ENCODE data around the gene COA4.

Gene COA4

DNA sequence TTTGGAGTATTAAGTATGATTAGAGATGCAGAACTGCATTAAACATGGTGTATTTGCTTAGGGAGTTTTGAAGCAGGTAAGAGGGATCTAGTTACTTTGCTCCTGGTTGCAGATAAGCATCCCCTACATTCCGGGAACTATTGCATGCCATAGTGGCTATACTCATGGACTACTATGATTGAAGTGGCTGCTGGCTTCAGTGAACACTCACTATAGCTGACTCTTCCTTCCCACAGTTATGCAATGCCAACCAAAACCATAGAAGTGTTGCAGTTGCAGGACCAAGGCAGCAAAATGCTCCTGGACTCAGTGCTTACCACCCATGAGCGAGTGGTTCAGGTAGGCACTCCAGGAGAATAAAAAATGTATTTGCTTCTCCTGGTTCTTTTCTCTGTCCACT, 17.0 kb downstream of the COA4 start:
- Histone ChIP-seq H3K79me2 (ENCODE audit: low read length) (no peaks in the 10 kb centered on the region), H3K36me3 (replicated peaks; ENCODE audit: low read depth, low read length) (peaks cover 27% of the 10 kb centered on the region), H3K27ac (ENCODE audit: low read length) (no peak overlapping the region), H4K20me1 (ENCODE audit: insufficient read depth, low read length) (no peaks in the 10 kb centered on the region), H3K9ac (ENCODE audit: low read length) (no peak overlapping the region), H3K27me3 (ENCODE audit: low read depth, low read length) (no peaks in the 10 kb centered on the region), H3K9me3 (ENCODE audit: insufficient read depth, low read length) (no peaks in the 10 kb centered on the region), H3K4me3 (ENCODE audit: low read length) (no peak overlapping the region), H3K4me2 (ENCODE audit: low read length) (no peak overlapping the region), H2AFZ (ENCODE audit: low read depth, low read length) (no peak overlapping the region), H3K4me1 (ENCODE audit: low read length) (no peaks in the 10 kb centered on the region)
- TF ChIP-seq CTCF (IDR thresholded peaks at IDR 0.05; ENCODE audit: low read depth, low read length): no peak
- no peak for TF ChIP-seq EZH2phosphoT487 (IDR thresholded peaks at IDR 0.05; ENCODE audit: low read depth)

DNA sequence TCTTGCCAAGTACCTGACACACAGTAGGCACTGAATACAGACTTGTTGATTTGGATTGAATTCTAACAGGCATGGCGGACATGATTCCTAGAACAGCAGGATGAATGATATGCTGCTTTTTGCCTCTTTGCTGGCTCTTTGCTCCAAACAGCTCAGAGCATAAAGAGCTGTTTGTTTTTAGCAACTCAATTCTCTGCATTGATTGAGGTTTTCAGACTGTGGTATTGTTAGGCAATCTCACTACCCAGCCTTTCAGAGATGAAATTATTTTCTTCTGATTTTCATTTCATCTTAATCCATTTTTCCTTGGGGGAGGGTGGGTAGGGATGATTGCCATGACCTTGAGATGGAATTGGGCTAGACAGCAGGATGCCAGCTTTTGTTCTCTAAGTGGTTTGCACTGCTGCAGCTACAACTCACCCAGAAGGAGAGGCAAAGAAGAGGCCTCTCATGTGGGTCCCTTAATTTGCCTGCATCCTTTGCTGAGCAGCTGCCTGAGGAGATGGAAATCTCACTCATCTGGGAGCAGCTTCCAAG, 20.5 kb downstream of the COA4 start:
- H2AFZ ChIP-seq (ENCODE audit: low read depth, low read length): no peak overlapping the region
- no peaks in the 10 kb centered on the region for H3K79me2 ChIP-seq (ENCODE audit: low read length)
- H3K4me2 ChIP-seq (ENCODE audit: low read length): no peak overlapping the region
- H3K27me3 ChIP-seq (ENCODE audit: low read depth, low read length): no peaks in the 10 kb centered on the region
- no peak overlapping the region for H3K27ac ChIP-seq (ENCODE audit: low read length)
- H3K9ac ChIP-seq (ENCODE audit: low read length): no peak overlapping the region
- H3K4me3 ChIP-seq (ENCODE audit: low read length): no peak overlapping the region
- H4K20me1 ChIP-seq (ENCODE audit: insufficient read depth, low read length): no peaks in the 10 kb centered on the region
- TF ChIP-seq CTCF (IDR thresholded peaks at IDR 0.05; ENCODE audit: low read depth, low read length) (no peak), EZH2phosphoT487 (IDR thresholded peaks at IDR 0.05; ENCODE audit: low read depth) (no peak)
- H3K36me3 ChIP-seq (replicated peaks; ENCODE audit: low read depth, low read length): peaks cover 15% of the 10 kb centered on the region
- H3K4me1 ChIP-seq (ENCODE audit: low read length): peaks cover 2% of the 10 kb centered on the region
- no peaks in the 10 kb centered on the region for H3K9me3 ChIP-seq (ENCODE audit: insufficient read depth, low read length)

DNA sequence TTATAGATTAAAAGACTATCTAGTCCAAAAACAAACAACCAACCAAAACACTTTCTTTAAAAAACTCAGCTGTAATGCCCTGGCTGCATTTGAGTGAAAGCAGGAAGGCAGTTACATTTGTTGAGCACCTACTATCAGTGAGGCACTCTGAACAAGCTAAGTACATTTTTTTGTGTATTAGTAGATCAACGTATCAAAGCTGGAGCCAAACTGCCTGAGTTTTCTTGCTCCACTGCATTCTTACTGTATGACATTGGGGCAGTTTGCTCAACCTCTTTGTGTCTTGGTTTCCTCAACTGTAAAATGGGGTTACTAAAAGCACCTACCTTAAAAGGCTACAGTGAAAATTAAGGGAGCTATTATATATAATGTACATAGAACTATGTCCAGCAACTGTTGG, 22.0 kb downstream of the COA4 start:
- H2AFZ ChIP-seq (ENCODE audit: low read depth, low read length): no peak overlapping the region
- H3K4me1 ChIP-seq (ENCODE audit: low read length): peaks cover 3% of the 10 kb centered on the region
- H3K9me3 ChIP-seq (ENCODE audit: insufficient read depth, low read length): no peaks in the 10 kb centered on the region
- no peak overlapping the region for H3K27ac ChIP-seq (ENCODE audit: low read length)
- no peak overlapping the region for H3K4me3 ChIP-seq (ENCODE audit: low read length)
- H3K79me2 ChIP-seq (ENCODE audit: low read length): no peaks in the 10 kb centered on the region
- no peaks in the 10 kb centered on the region for H4K20me1 ChIP-seq (ENCODE audit: insufficient read depth, low read length)
- H3K9ac ChIP-seq (ENCODE audit: low read length): no peak overlapping the region
- TF ChIP-seq EZH2phosphoT487 (IDR thresholded peaks at IDR 0.05; ENCODE audit: low read depth): no peak
- no peak for TF ChIP-seq CTCF (IDR thresholded peaks at IDR 0.05; ENCODE audit: low read depth, low read length)
- peaks cover 9% of the 10 kb centered on the region for H3K36me3 ChIP-seq (replicated peaks; ENCODE audit: low read depth, low read length)
- no peak overlapping the region for H3K4me2 ChIP-seq (ENCODE audit: low read length)
- no peaks in the 10 kb centered on the region for H3K27me3 ChIP-seq (ENCODE audit: low read depth, low read length)

GRCh38 chr11:73852049-73852448, 24.6 kb downstream of the COA4 start:
- Histone ChIP-seq H3K9me3 (ENCODE audit: insufficient read depth, low read length) (no peaks in the 10 kb centered on the region), H4K20me1 (ENCODE audit: insufficient read depth, low read length) (no peaks in the 10 kb centered on the region), H3K36me3 (replicated peaks; ENCODE audit: low read depth, low read length) (no peaks in the 10 kb centered on the region), H3K79me2 (ENCODE audit: low read length) (no peaks in the 10 kb centered on the region), H3K9ac (ENCODE audit: low read length) (no peak overlapping the region), H3K4me1 (ENCODE audit: low read length) (peaks cover 3% of the 10 kb centered on the region), H3K27me3 (ENCODE audit: low read depth, low read length) (no peaks in the 10 kb centered on the region), H3K27ac (ENCODE audit: low read length) (no peak overlapping the region), H3K4me2 (ENCODE audit: low read length) (no peak overlapping the region), H2AFZ (ENCODE audit: low read depth, low read length) (no peak overlapping the region), H3K4me3 (ENCODE audit: low read length) (no peak overlapping the region)
- no peak for TF ChIP-seq CTCF (IDR thresholded peaks at IDR 0.05; ENCODE audit: low read depth, low read length)
- no peak for TF ChIP-seq EZH2phosphoT487 (IDR thresholded peaks at IDR 0.05; ENCODE audit: low read depth)

Measured in OCI-LY3 (cell line).